ENCODE measurements around the gene SAMMSON. TPM values are rescaled to one million over a fixed set of nuclear protein-coding genes. Genes with fewer than 3 reads are reported as not detected.

SAMMSON gene
- polyA plus RNA-seq, 3 donors: not detected

GRCh38 chr3:70119879-70120278 lies 120.3 kb downstream of the SAMMSON start:
- no peaks in the 10 kb centered on the region for H3K4me1 Mint-ChIP-seq
- no peak overlapping the region for H3K27ac Mint-ChIP-seq
- Histone ChIP-seq H3K4me3 (replicated peaks in 1 of 3; ENCODE audit: low read depth in 2 of 3, low read length in 3 of 3) (no peak overlapping the region), H3K36me3 (replicated peaks in 1 of 2; ENCODE audit: control insufficient read depth in 1 of 2, insufficient read depth in 2 of 2, low read length in 2 of 2) (no peaks in the 10 kb centered on the region), H4K20me1 (ENCODE audit: insufficient read depth, low read length) (no peaks in the 10 kb centered on the region), H3K27me3 (ENCODE audit: control insufficient read depth in 2 of 2, insufficient read depth in 2 of 2, low read length in 2 of 2) (peaks cover 0 to 8% of the 10 kb centered on the region in 2 donors), H3K4me2 (replicated peaks; ENCODE audit: extremely low read depth, low read length, poor library complexity, severe bottlenecking) (no peak overlapping the region), H3K4me1 (ENCODE audit: control insufficient read depth in 1 of 2, insufficient read depth in 2 of 2, low read length in 2 of 2) (no peaks in the 10 kb centered on the region), H3K79me2 (ENCODE audit: insufficient read depth, low read length) (no peaks in the 10 kb centered on the region), H3K27ac (ENCODE audit: low read depth in 1 of 2, low read length in 2 of 2) (no peak overlapping the region), H3K9ac (ENCODE audit: insufficient read depth, low read length, poor library complexity, severe bottlenecking) (no peak overlapping the region), H2AFZ (ENCODE audit: insufficient read depth, low read depth, low read length, poor library complexity, severe bottlenecking) (no peak overlapping the region), H3K9me3 (replicated peaks in 1 of 2; ENCODE audit: control insufficient read depth in 1 of 2, insufficient read depth in 1 of 2, low read length in 2 of 2) (no peaks in the 10 kb centered on the region)
- DNase-seq: no peak
- intact Hi-C loops (cut with micrococcal nuclease): no loop called here
- peaks cover 0 to 12% (median 4%) of the 10 kb centered on the region in 3 donors for H3K27me3 Mint-ChIP-seq (ENCODE audit: low read depth in 3 of 3)
- no peak overlapping the region for H3K4me3 Mint-ChIP-seq
- no CpG with 5 or more reads among the region's 2 CpGs for WGBS (ENCODE audit: insufficient coverage)
- no peaks in the 10 kb centered on the region for H3K36me3 Mint-ChIP-seq
- H3K9me3 Mint-ChIP-seq: peaks cover 0 to 2% (median 0%) of the 10 kb centered on the region in 7 donors
- TF ChIP-seq CTCF (IDR thresholded peaks at IDR 0.05): no peak
